ENCODE results near the gene UTP3. TPM values are rescaled to one million over a fixed set of nuclear protein-coding genes. Genes with fewer than 3 reads are reported as not detected.

The UTP3 gene
- total RNA-seq, 2 donors from 2014 or later = 36.0 to 37.8 TPM

- no peak for TF ChIP-seq CTCF (conservative IDR thresholded peaks at IDR 0.05)
- peaks cover 8% of the 10 kb centered on the region for H3K4me1 Mint-ChIP-seq
Observed at GRCh38 chr4:70667740-70668535, 20.4 kb upstream of the UTP3 start.

GRCh38 chr4:70670332-70671014 is 17.9 kb upstream of the UTP3 start:
- Histone ChIP-seq H3K36me3 (ENCODE audit: control insufficient read depth, insufficient read depth, low read length) (no peaks in the 10 kb centered on the region), H3K27me3 (ENCODE audit: control insufficient read depth, insufficient read depth, low read length, poor library complexity, severe bottlenecking) (peaks cover 15% of the 10 kb centered on the region), H3K27ac (ENCODE audit: low read depth, low read length) (no peak overlapping the region), H3K4me3 (ENCODE audit: low read length) (no peak overlapping the region), H3K4me1 (ENCODE audit: control insufficient read depth, insufficient read depth, low read length) (peaks cover 2% of the 10 kb centered on the region), H3K9ac (ENCODE audit: extremely low read depth, low read length, poor library complexity, severe bottlenecking) (no peak overlapping the region), H3K9me3 (ENCODE audit: control insufficient read depth, low read length) (no peaks in the 10 kb centered on the region)
- Mint-ChIP-seq H3K9me3 (no peaks in the 10 kb centered on the region), H3K36me3 (ENCODE audit: low read depth) (no peaks in the 10 kb centered on the region), H3K27me3 (ENCODE audit: insufficient read depth) (peaks cover 5% of the 10 kb centered on the region), H3K27ac (no peak overlapping the region), H3K4me1 (peaks cover 8% of the 10 kb centered on the region), H3K4me3 (no peak overlapping the region)
- no peak for TF ChIP-seq CTCF (conservative IDR thresholded peaks at IDR 0.05)
- WGBS, 2 experiments (ENCODE audit: insufficient coverage in 1 of 2, insufficient read length in 1 of 2) = 80 to 87% methylated on average over 1 to 3 of the region's 5 CpGs
- DNase-seq = no peak

More at GRCh38 chr4:70667740-70668535, 20.4 kb upstream of the UTP3 start:
- 79 to 85% methylated on average over 2 to 3 of the region's 3 CpGs for WGBS, 2 experiments (ENCODE audit: insufficient coverage in 1 of 2, insufficient read length in 1 of 2)
- Histone ChIP-seq H3K4me1 (ENCODE audit: control insufficient read depth, insufficient read depth, low read length) (peaks cover 2% of the 10 kb centered on the region), H3K36me3 (ENCODE audit: control insufficient read depth, insufficient read depth, low read length) (no peaks in the 10 kb centered on the region), H3K9me3 (ENCODE audit: control insufficient read depth, low read length) (no peaks in the 10 kb centered on the region), H3K27ac (ENCODE audit: low read depth, low read length) (no peak overlapping the region), H3K27me3 (ENCODE audit: control insufficient read depth, insufficient read depth, low read length, poor library complexity, severe bottlenecking) (peaks cover 8% of the 10 kb centered on the region), H3K4me3 (ENCODE audit: low read length) (no peak overlapping the region), H3K9ac (ENCODE audit: extremely low read depth, low read length, poor library complexity, severe bottlenecking) (no peak overlapping the region)
- H3K27ac Mint-ChIP-seq = no peak overlapping the region
- no peaks in the 10 kb centered on the region for H3K9me3 Mint-ChIP-seq
- H3K36me3 Mint-ChIP-seq (ENCODE audit: low read depth) = no peaks in the 10 kb centered on the region
- DNase-seq = no peak
- peaks cover 5% of the 10 kb centered on the region for H3K27me3 Mint-ChIP-seq (ENCODE audit: insufficient read depth)
- no peak overlapping the region for H3K4me3 Mint-ChIP-seq

- Histone ChIP-seq H3K9ac (ENCODE audit: extremely low read depth, low read length, poor library complexity, severe bottlenecking) (no peak overlapping the region), H3K27me3 (ENCODE audit: control insufficient read depth, insufficient read depth, low read length, poor library complexity, severe bottlenecking) (peaks cover 15% of the 10 kb centered on the region), H3K9me3 (ENCODE audit: control insufficient read depth, low read length) (no peaks in the 10 kb centered on the region), H3K36me3 (ENCODE audit: control insufficient read depth, insufficient read depth, low read length) (no peaks in the 10 kb centered on the region), H3K27ac (ENCODE audit: low read depth, low read length) (no peak overlapping the region), H3K4me3 (ENCODE audit: low read length) (no peak overlapping the region), H3K4me1 (ENCODE audit: control insufficient read depth, insufficient read depth, low read length) (peaks cover 2% of the 10 kb centered on the region)
- no peak for DNase-seq
- WGBS, 2 experiments (ENCODE audit: insufficient coverage in 1 of 2, insufficient read length in 1 of 2) = 95 to 100% methylated on average over 2 of the region's 2 CpGs
- Mint-ChIP-seq H3K36me3 (ENCODE audit: low read depth) (no peaks in the 10 kb centered on the region), H3K4me3 (no peak overlapping the region), H3K9me3 (no peaks in the 10 kb centered on the region), H3K27ac (no peak overlapping the region), H3K27me3 (ENCODE audit: insufficient read depth) (peaks cover 5% of the 10 kb centered on the region), H3K4me1 (peaks cover 3% of the 10 kb centered on the region)
- TF ChIP-seq CTCF (conservative IDR thresholded peaks at IDR 0.05) = no peak
Observed at GRCh38 chr4:70671091-70671490, 17.2 kb upstream of the UTP3 start.

Data from endodermal cell (in vitro differentiated cells).